RWPE1 (cell line): Measurements from ENCODE around the gene CTBP2.

Experiments used
- CTCF ChIA-PET: fragments of 350-600 bp; sonication (Branson Sonifier 250); formaldehyde crosslinking; extraction: SDS; loops from one replicate; lab custom pipeline; 2021; lab: Yijun Ruan, JAX
- POLR2A ChIA-PET: fragments of 400-600 bp; formaldehyde crosslinking; extraction: SDS; loops from one replicate; lab custom pipeline; 2020; ENCODE audit warnings: antibody characterized with exemption; ENCODE audit not compliant: low non-redundant PET; lab: Yijun Ruan, JAX
- DNase-seq: peaks from one replicate; pipeline ENCODE4 v3.0.0; 2012; ENCODE audit warnings: low spot score
- H3K27ac ChIP-seq: fragments of 450-650 bp; 2 replicates; pipeline ENCODE4 v1.5.1; 2017
- TF ChIP-seq, protein P1 (sequence below): fragments of 450-650 bp; conservative IDR thresholded peaks from 2 replicates; pipeline ENCODE4 v1.5.1; 2017; ENCODE audit warnings: low read depth, mild to moderate bottlenecking

The CTBP2 gene

DNA sequence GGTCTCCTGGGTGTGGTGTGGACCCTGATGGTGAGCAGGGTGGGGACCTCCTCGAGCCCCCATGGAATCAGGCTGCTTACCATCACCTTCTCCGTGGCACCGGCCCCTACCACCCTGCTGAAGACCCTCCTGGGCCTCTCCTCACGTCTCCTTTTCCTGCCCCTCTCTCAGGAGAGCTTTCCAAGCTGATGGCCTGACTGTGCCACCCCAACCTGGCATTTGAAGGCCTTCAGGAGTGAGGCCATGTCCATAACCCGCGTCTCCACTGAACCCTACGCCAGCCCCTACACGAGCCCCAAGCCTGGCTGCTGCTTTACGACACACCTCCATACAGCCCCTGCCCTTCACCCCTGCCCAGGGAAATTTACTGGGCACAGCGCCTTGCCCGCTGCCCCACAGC lies 163.1 kb downstream of the CTBP2 start:
- H3K27ac ChIP-seq, result no peak overlapping the region; the same call in 1 of the 2 replicates
- ChIA-PET POLR2A (no interaction called here), CTCF (no interaction called here)
- DNase-seq, result no peak
- TF ChIP-seq, protein P1, sequence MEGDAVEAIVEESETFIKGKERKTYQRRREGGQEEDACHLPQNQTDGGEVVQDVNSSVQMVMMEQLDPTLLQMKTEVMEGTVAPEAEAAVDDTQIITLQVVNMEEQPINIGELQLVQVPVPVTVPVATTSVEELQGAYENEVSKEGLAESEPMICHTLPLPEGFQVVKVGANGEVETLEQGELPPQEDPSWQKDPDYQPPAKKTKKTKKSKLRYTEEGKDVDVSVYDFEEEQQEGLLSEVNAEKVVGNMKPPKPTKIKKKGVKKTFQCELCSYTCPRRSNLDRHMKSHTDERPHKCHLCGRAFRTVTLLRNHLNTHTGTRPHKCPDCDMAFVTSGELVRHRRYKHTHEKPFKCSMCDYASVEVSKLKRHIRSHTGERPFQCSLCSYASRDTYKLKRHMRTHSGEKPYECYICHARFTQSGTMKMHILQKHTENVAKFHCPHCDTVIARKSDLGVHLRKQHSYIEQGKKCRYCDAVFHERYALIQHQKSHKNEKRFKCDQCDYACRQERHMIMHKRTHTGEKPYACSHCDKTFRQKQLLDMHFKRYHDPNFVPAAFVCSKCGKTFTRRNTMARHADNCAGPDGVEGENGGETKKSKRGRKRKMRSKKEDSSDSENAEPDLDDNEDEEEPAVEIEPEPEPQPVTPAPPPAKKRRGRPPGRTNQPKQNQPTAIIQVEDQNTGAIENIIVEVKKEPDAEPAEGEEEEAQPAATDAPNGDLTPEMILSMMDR, result no peak

GRCh38 chr10:124996854-124997215 lies 163.5 kb downstream of the CTBP2 start:
- ChIA-PET POLR2A (no interaction called here), CTCF (no interaction called here)
- no peak overlapping the region; the same call in 1 of the 2 replicates for H3K27ac ChIP-seq
- TF ChIP-seq, protein P1, result no peak
- DNase-seq, result no peak

GRCh38 chr10:124996127-124996853 lies 164.1 kb downstream of the CTBP2 start:
- no peak for DNase-seq
- no peak overlapping the region; the same call in 1 of the 2 replicates for H3K27ac ChIP-seq
- ChIA-PET POLR2A (no interaction called here), CTCF (no interaction called here)
- TF ChIP-seq, protein P1, result no peak

GRCh38 chr10:124995605-124996004 lies 164.8 kb downstream of the CTBP2 start:
- TF ChIP-seq, protein P1, result no peak
- ChIA-PET CTCF (no interaction called here), POLR2A (no interaction called here)
- DNase-seq, result no peak
- peak overlapping the region; percentile 36 for H3K27ac ChIP-seq

- POLR2A ChIA-PET, result no interaction called here
- TF ChIP-seq, protein P1, result no peak
- CTCF ChIA-PET, result no interaction called here
- DNase-seq, result no peak
- H3K27ac ChIP-seq, result peak overlapping the region; percentile 36
Observed at GRCh38 chr10:124994573-124995473, 165.5 kb downstream of the CTBP2 start.

DNA sequence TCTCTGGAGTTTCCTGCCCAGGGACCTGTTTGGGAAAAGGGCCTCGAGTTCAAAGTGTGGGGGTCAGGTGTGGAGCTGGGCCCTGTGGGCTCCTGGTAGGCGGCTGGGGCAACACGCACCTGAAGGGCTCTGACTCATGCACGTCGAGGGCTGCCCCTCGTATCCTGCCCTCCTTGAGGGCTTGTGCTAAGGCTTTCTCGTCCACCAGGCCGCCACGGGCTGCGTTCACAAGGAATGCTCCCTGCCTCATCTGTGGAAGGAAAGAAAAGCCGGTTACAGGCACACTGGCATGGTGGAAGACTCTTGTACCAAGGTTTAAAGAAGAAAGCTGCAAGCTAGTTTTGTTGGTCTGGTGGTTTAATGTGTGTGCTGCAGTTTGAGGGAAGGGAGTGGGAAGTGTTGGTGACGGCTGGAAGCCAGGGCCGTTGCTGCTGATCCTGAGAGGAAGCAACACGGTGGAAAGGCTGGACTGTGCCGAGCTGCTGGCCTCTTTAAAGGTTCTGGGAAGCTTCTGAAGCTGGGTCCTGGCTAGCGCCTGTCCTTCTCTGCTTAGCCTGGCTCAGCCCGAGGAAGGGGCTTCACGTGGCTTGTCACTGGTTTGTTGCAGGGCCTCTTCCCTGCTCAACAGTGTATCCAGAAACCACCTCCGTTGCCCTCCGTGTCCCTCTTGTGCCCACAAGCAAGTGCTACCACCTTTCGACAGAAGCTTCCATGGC lies 166.5 kb downstream of the CTBP2 start:
- CTCF ChIA-PET, result no interaction called here
- DNase-seq, result no peak
- peak overlapping the region; percentile 36 for H3K27ac ChIP-seq
- TF ChIP-seq, protein P1, result no peak
- POLR2A ChIA-PET, result no interaction called here
